BLaER1 (cell line): Measurements from ENCODE around the gene NPHP4.

ENCODE experiments used
- H3K27ac ChIP-seq: shearing (Covaris generic); formaldehyde crosslinking; 2 replicates; pipeline ENCODE4 v1.8.1; 2022
- H3K27me3 ChIP-seq: shearing (Covaris generic); formaldehyde crosslinking; 2 replicates; pipeline ENCODE4 v1.8.1; 2022
- H3K36me3 ChIP-seq: shearing (Covaris generic); formaldehyde crosslinking; 2 replicates; pipeline ENCODE4 v1.8.1; 2022
- H3K4me1 ChIP-seq: shearing (Covaris generic); formaldehyde crosslinking; 2 replicates; pipeline ENCODE4 v1.8.1; 2022
- H3K4me2 ChIP-seq: shearing (Covaris generic); formaldehyde crosslinking; 2 replicates; pipeline ENCODE4 v1.8.1; 2022
- H3K4me3 ChIP-seq: shearing (Covaris generic); formaldehyde crosslinking; 2 replicates; pipeline ENCODE4 v1.8.1; 2022
- H3K9ac ChIP-seq: shearing (Covaris generic); formaldehyde crosslinking; 2 replicates; pipeline ENCODE4 v1.8.1; 2022
- H3K9me3 ChIP-seq: shearing (Covaris generic); formaldehyde crosslinking; 2 replicates; pipeline ENCODE4 v1.8.1; 2022
- H4K20me1 ChIP-seq: shearing (Covaris generic); formaldehyde crosslinking; 2 replicates; pipeline ENCODE4 v1.8.1; 2022
- Cebpa-rat ChIP-seq: shearing (Covaris generic); IDR thresholded peaks from 2 replicates; pipeline ENCODE4 v1.8.1; 2022

NPHP4 gene

DNA sequence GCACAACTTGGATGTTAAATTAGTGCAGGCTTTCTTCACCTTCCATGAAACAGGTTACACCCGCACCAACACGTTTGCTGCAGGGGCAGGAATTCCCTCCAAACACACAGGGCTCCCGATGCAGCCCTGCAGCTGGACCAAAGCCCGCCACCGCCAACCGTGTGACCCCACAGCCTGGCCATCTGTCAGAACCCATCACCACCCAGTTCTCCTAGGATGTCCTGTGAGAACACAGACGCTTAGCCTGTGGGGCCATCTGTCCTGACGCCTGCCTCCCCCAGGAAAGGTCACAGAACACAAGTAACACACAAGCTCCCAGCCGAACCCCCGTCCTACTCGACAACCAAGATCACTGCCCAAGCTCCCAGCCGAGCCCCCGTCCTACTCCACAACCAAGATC lies 108.1 kb downstream of the NPHP4 start:
- no peak overlapping the region for H3K9ac ChIP-seq
- no peak overlapping the region; the same call in 1 of the 2 replicates for H3K27ac ChIP-seq
- H3K4me2 ChIP-seq, result peak overlapping the region; percentile 23; the same call in 1 of the 2 replicates
- TF ChIP-seq Cebpa-rat, result no peak
- H3K4me3 ChIP-seq, result no peak overlapping the region
- peaks cover 55% of the 10 kb centered on the region for H3K9me3 ChIP-seq
- peaks cover 78% of the 10 kb centered on the region for H3K4me1 ChIP-seq
- no peaks in the 10 kb centered on the region for H4K20me1 ChIP-seq
- no peaks in the 10 kb centered on the region for H3K27me3 ChIP-seq
- H3K36me3 ChIP-seq, result peaks cover 68% of the 10 kb centered on the region

DNA sequence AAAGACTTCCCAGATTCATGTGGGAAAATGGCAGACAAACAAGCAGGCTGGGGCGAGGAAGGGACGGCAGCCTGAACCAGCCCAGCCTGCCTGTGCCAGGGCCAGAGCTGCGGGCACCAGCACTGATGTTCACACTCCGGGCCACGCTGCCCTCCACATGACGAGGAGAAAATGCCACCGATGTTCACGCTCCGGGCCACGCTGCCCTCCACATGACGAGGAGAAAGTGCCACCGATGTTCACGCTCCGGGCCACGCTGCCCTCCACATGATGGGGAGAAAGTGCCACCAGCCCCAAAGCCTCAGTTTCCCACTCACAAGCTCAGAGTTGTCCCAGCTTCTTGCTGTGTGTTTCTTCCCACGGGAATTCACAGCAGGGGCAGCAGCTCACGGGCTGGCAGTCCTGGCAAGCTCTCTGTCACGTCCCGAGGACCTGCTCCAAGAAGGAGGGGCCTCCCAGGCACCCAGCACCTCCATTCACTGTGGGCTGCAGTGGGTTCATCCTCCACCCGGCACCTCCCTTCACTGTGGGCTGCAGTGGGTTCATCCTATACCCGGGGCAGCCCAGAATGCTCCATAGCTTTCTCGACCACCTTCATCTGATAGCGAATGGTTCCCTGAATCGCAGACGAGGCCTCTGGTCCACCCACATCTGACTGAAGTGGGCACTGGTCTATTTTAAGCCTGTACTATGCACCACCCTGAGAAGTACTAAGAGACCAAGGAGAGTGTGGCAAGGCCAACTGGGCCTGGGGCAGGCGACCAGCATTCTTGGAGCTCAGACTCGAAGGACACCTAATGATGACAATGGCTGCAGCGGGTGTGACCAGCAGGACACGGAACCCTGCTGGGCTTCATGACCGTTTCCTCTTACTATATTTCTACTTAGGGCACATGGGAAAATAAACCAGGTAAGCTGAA lies 108.8 kb downstream of the NPHP4 start:
- Histone ChIP-seq H3K9me3 (peaks cover 55% of the 10 kb centered on the region), H3K4me1 (peaks cover 78% of the 10 kb centered on the region), H3K36me3 (peaks cover 68% of the 10 kb centered on the region), H4K20me1 (no peaks in the 10 kb centered on the region), H3K9ac (no peak overlapping the region), H3K27me3 (no peaks in the 10 kb centered on the region), H3K4me3 (no peak overlapping the region), H3K27ac (peak overlapping the region; percentile 30; the same call in 1 of the 2 replicates), H3K4me2 (peak overlapping the region; percentile 23)
- TF ChIP-seq Cebpa-rat, result no peak

DNA sequence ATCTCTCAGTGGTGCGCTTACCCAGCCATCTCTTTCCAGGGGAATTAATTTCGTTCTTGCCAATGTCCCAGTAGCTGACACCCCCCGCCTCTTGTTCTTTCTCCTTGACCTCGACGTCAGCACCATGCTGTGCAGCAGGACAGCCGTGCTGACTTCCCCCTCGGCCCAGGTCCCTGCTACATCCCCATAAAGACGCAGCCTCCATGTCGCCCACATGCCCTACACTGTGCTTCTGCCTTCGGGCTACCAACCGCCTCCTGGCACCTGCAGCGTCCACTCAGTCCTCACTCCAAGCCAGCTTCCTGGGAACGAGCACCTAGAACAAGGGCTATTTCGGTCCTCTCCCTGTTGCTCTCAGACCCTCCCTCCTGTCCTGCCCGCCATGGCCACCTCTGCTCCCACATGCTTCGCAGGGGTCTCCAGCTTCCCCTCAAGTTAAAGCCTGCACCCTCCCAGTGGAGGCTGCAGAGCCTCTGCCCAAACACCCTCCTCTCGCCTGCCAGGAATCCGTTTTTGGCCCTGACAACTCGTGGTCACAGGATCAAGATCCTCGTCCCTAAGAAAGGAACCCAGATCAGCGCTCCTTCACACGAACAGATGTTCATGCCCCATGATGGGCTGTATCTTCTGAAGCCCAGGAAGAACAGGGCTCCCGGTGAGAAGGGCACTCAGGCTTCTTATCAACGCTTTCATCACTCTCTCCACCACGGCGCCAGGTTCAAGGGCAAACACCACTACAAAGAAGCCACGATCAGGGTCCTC lies 109.7 kb downstream of the NPHP4 start:
- Histone ChIP-seq H3K36me3 (peaks cover 75% of the 10 kb centered on the region), H3K4me3 (no peak overlapping the region), H3K27ac (peak overlapping the region; percentile 18; the same call in 1 of the 2 replicates), H3K9me3 (peaks cover 55% of the 10 kb centered on the region), H3K4me1 (peaks cover 76% of the 10 kb centered on the region), H3K27me3 (no peaks in the 10 kb centered on the region), H3K9ac (no peak overlapping the region), H4K20me1 (no peaks in the 10 kb centered on the region), H3K4me2 (peak overlapping the region; percentile 23)
- TF ChIP-seq Cebpa-rat, result no peak

DNA sequence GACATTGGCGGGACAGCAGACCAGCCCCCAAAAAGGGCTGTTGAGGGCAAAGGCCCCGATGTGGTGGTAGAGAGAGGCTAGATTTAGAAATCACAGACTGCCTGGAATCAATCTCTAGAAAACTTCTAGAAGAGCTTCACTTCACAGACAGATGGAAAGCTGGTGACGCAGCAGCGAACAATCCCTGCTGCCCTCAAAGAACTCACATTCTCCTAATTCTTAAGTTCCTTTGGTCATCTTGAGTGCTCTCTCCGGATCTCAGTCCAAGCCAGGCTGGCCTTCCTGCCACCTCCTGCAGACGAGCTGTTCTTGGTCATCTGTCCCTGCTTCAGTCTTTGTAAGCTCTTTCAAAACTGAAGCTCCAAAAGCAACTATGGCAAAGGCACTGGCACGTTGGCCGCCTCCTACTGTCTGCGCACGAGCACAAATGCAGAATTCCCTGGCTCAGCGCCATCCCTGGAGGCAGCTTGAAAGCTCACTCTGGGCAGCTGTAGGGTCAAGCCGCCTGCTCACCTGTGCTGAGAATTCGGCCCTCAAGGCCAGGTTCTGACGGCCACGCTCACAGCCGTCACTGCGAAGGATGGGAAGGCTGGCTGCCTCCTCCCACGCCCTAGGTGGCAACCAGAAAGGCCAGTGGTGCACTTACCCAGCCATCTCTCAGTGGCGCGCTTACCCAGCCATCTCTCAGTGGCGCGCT lies 110.6 kb downstream of the NPHP4 start:
- Histone ChIP-seq H3K9me3 (peaks cover 55% of the 10 kb centered on the region), H3K36me3 (peaks cover 83% of the 10 kb centered on the region), H3K4me2 (no peak overlapping the region), H3K27me3 (no peaks in the 10 kb centered on the region), H3K9ac (no peak overlapping the region), H3K4me1 (peaks cover 67% of the 10 kb centered on the region), H3K27ac (peak overlapping the region; percentile 8; the same call in 1 of the 2 replicates), H4K20me1 (no peaks in the 10 kb centered on the region), H3K4me3 (no peak overlapping the region)
- TF ChIP-seq Cebpa-rat, result no peak

DNA sequence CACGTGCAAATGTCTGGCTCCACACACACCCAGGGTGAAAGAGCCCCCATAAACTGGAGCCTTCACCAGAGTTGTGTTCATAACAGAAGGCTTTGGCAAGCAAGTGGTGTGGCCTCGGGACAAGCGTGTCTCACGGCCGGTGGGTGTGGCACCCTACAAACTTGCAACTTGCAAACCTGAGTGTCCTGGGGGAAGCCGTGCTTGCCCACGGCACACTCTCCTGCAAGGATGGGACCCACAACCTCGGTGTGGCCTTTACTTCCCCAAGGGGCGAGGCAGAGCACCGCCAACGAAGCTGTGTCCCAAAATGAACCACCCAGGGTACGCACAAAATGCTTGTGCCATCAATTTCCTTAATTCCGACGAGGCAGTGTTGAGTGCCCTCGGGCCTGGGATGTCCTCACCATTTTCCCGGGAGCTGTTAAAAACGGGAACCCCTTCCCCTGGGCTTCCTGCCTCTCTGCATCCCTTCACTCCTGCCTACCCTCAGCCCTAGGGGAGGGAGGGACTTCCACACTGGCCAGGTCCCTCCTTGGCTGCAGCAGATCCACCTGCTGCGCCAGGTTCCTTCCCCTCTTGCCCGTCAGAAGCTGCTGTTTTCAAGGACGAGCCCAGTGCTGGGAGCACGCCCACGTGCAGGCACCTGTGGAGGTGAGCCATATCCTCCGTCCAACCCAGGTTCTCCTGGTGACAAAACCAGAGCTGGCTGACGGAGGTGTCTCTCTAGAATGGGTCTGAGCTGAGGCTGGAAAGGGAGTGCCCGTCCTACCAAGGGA lies 111.4 kb downstream of the NPHP4 start:
- Histone ChIP-seq H3K4me2 (no peak overlapping the region), H3K9me3 (peaks cover 55% of the 10 kb centered on the region), H3K4me3 (0 out of 2 replicates have a peak overlapping the region, but pooled peaks have one; percentile 28), H3K9ac (no peak overlapping the region), H3K36me3 (peaks cover 82% of the 10 kb centered on the region), H3K27ac (peak overlapping the region; percentile 75; the same call in 1 of the 2 replicates), H3K4me1 (peaks cover 59% of the 10 kb centered on the region), H3K27me3 (no peaks in the 10 kb centered on the region), H4K20me1 (no peaks in the 10 kb centered on the region)
- TF ChIP-seq Cebpa-rat, result no peak

DNA sequence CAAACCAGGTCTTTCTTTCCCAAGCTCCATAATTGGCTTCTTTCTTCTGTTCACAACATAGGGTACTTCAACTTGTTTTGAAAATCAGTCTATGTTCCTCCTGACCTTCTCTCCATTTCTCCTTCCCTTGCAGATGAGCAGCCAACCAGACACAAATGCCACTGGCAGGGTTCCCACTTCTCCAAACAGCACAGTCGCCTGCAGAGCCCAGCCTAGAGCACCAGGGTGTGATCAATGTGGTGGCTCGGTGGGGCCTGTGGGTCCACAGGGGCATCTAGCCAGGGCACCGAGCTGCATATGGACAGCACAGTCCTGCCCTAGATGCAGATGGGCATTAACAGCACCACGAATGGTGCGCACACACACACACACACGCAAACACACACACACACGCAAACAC lies 112.8 kb downstream of the NPHP4 start:
- Histone ChIP-seq H3K36me3 (peaks cover 84% of the 10 kb centered on the region), H3K4me2 (peak overlapping the region; percentile 60), H3K27ac (peak overlapping the region; percentile 75), H3K4me1 (peaks cover 46% of the 10 kb centered on the region), H3K9me3 (peaks cover 45% of the 10 kb centered on the region), H3K4me3 (0 out of 2 replicates have a peak overlapping the region, but pooled peaks have one; percentile 28), H4K20me1 (no peaks in the 10 kb centered on the region), H3K9ac (0 out of 2 replicates have a peak overlapping the region, but pooled peaks have one; percentile 21), H3K27me3 (no peaks in the 10 kb centered on the region)
- TF ChIP-seq Cebpa-rat, result no peak

DNA sequence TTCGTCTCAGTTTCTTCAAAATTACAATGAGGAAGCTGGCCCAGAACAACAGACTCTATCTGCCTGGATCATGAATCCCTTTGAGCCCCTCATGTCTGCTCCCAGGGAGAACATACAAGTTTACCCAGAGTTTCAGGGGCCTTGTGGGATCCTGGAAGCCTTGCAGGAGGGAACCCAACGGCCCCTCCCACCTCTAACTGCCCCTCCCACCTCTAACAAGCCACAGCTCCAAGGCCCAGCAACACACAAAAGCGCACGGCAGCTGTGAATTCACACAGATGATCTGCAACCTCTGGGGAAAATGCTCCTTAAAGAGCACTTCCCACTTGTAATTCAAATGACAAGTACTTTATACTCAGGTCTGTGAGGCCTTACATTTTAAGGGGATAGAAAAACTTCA lies 113.3 kb downstream of the NPHP4 start:
- Histone ChIP-seq H3K9me3 (peaks cover 45% of the 10 kb centered on the region), H4K20me1 (no peaks in the 10 kb centered on the region), H3K27me3 (no peaks in the 10 kb centered on the region), H3K27ac (peak overlapping the region; percentile 75), H3K36me3 (peaks cover 85% of the 10 kb centered on the region), H3K4me3 (no peak overlapping the region), H3K9ac (peak overlapping the region; percentile 21; the same call in 1 of the 2 replicates), H3K4me2 (peak overlapping the region; percentile 60), H3K4me1 (peaks cover 42% of the 10 kb centered on the region)
- TF ChIP-seq Cebpa-rat, result no peak

DNA sequence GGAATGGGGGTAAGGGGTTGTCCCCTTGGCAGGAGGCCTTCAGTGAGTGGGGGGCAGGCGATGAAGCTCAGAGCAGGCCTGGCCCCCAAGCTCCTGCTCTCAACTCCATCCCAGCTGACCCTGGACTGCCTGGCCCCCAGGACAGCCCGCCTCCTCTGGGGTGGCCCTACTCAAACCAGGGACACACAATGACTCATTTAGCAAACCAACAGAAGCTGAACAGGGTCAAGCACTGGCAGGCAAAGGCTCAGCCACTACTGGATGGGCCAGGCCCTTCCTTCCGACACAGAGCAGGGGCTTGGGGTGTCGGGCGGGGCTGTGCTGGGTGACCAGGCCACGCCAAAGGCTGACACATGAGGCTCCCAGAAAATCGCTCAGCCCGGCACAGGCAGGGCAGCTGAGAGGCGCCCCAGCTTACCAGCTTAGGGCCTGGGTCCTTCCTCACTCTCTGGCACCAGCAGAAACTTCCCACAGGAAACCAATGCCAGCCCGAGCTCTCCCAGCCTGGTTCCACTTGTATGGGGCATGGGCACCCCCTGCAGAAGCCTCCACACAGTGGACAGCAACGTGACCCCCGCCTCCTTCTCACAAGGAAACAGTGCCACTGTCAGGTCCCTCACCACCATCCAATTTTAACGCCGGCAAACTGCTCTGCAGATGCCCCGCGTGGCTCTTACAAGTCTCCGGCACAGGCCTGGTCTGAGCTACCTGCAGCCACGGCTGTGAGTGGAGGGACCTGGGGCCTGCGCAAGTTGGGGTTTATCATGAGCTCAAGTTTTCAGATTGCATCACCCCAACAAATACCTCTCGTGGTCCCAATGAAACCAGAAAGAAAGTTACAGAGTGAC lies 114.3 kb downstream of the NPHP4 start:
- peaks cover 31% of the 10 kb centered on the region for H3K4me1 ChIP-seq
- TF ChIP-seq Cebpa-rat, result no peak
- peak overlapping the region; percentile 75 for H3K27ac ChIP-seq
- H3K4me2 ChIP-seq, result peak overlapping the region; percentile 60; the same call in 1 of the 2 replicates
- peaks cover 85% of the 10 kb centered on the region for H3K36me3 ChIP-seq
- H3K4me3 ChIP-seq, result no peak overlapping the region
- no peaks in the 10 kb centered on the region for H4K20me1 ChIP-seq
- H3K9me3 ChIP-seq, result peaks cover 37% of the 10 kb centered on the region
- no peak overlapping the region; the same call in 1 of the 2 replicates for H3K9ac ChIP-seq
- H3K27me3 ChIP-seq, result no peaks in the 10 kb centered on the region
